GM12878 (cell line): Measurements from ENCODE around the gene SARS2. TPM values are rescaled to one million over a fixed set of nuclear protein-coding genes. Genes with fewer than 3 reads are reported as not detected.

Experiments
- ATAC-seq: fragments of 200-7000 bp; cut with Tn5 transposase; 3 replicates; pipeline ENCODE4 v1.9.1; 2020; ENCODE audit warnings: mild to moderate bottlenecking, moderate library complexity
- BruUV-seq: library from RNA; stranded (reverse); fragments of 400-500 nt; replicated peaks from 2 replicates; lab custom pipeline; 2021; lab: Mats Ljungman, UMichigan
- CTCF ChIA-PET: fragments of 300-600 bp; sonication (Branson Sonifier 250); formaldehyde crosslinking; extraction: SDS; loops from one replicate; lab custom pipeline; 2021; ENCODE audit warnings: inconsistent platforms; lab: Yijun Ruan, JAX
- POLR2A ChIA-PET: fragments of 350-600 bp; formaldehyde crosslinking; extraction: SDS; loops from one replicate; lab custom pipeline; 2021; ENCODE audit warnings: inconsistent platforms; lab: Charles Lee
- RAD21 ChIA-PET: fragments of 300-600 bp; sonication (Branson Sonifier 250); formaldehyde crosslinking; loops from one replicate; lab custom pipeline; 2023; ENCODE audit warnings: antibody characterized with exemption; ENCODE audit not compliant: unreplicated experiment; lab: Charles Lee
- SMC1A ChIA-PET: fragments of 300-600 bp; sonication (Branson Sonifier 250); formaldehyde crosslinking; loops from one replicate; lab custom pipeline; 2023; ENCODE audit not compliant: unreplicated experiment, uncharacterized antibody; lab: Charles Lee
- DNase-seq: peaks from one replicate; pipeline ENCODE4 v3.0.0-alpha.2; 2011; ENCODE audit warnings: low read depth, low spot score
- FAIRE-seq: peaks from 3 replicates; lab custom pipeline; 2011; peaks lifted over from hg19 to GRCh38; lab: Jason Lieb, UNC
- H2AFZ ChIP-seq: 2 replicates; pipeline ENCODE4 v1.6.0; 2011; ENCODE audit warnings: low read depth, low read length, control low read depth; ENCODE audit not compliant: control insufficient read depth
- H3K27ac ChIP-seq: 2 replicates; pipeline ENCODE4 v1.5.1; 2011; ENCODE audit warnings: control low read depth; ENCODE audit not compliant: control insufficient read depth, insufficient read depth
- H3K27me3 ChIP-seq, 2 experiments: replicated peaks in 1 of 2; 2 replicates each; pipeline versions ENCODE4 v1.6.0 to v1.6.1; 2011; ENCODE audit warnings: low read length in 1 of 2; ENCODE audit not compliant: control insufficient read depth in 2 of 2, insufficient read depth in 2 of 2
- H3K36me3 ChIP-seq, 2 experiments: 2 replicates each; pipeline ENCODE4 v1.5.1; 2011; ENCODE audit warnings: low read length in 1 of 2; ENCODE audit not compliant: control insufficient read depth in 2 of 2, insufficient read depth in 2 of 2
- H3K4me1 ChIP-seq: 2 replicates; pipeline ENCODE4 v1.6.1; 2011; ENCODE audit warnings: mild to moderate bottlenecking, low read length, moderate library complexity, mixed read lengths; ENCODE audit not compliant: control insufficient read depth, insufficient read depth
- H3K4me2 ChIP-seq: 2 replicates; pipeline ENCODE4 v1.6.0; 2011; ENCODE audit warnings: control low read depth; ENCODE audit not compliant: control insufficient read depth, insufficient read depth
- H3K4me3 ChIP-seq: fragments of 200-600 bp; sonication (generic); 2 replicates; pipeline ENCODE4 v1.5.1; 2016
- H3K79me2 ChIP-seq: 2 replicates; pipeline ENCODE4 v1.6.0; 2011; ENCODE audit warnings: low read length; ENCODE audit not compliant: control insufficient read depth, insufficient read depth
- H3K9ac ChIP-seq: 2 replicates; pipeline ENCODE4 v1.8.0; 2011; ENCODE audit warnings: low read length, control low read depth, mixed read lengths; ENCODE audit not compliant: control insufficient read depth, insufficient read depth
- H3K9me3 ChIP-seq: replicated peaks from 3 replicates; pipeline ENCODE4 v1.5.1; 2011; ENCODE audit warnings: mild to moderate bottlenecking, low read length; ENCODE audit not compliant: control insufficient read depth, insufficient read depth
- H4K20me1 ChIP-seq: 2 replicates; pipeline ENCODE4 v1.6.0; 2011; ENCODE audit not compliant: control insufficient read depth, insufficient read depth
- BCL11A ChIP-seq: IDR thresholded peaks from 2 replicates; pipeline ENCODE4 v1.6.1; 2011; ENCODE audit warnings: low read depth, low read length
- WGBS: methylation state at CpG from one replicate; pipeline ENCODE4 v1.1.6; 2016; ENCODE audit warnings: low lambda C conversion rate; ENCODE audit not compliant: insufficient replicate concordance, insufficient coverage; ENCODE audit errors: missing lambda C conversion rate; 5-methylcytosine and 5-hydroxymethylcytosine counted together
- in situ Hi-C: fragments of 300-500 bp; cut with MboI; formaldehyde crosslinking; loops from 9 replicates; pipeline ENCODE4 v1.14.3; 2018; ENCODE audit warnings: mixed read lengths
- intact Hi-C: fragments of 100-400 bp; cut with micrococcal nuclease; formaldehyde crosslinking; loops from one replicate; pipeline ENCODE4 v1.14.2; 2022; ENCODE audit not compliant: unreplicated experiment
- polyA plus RNA-seq, 11 experiments: library from polyadenylated mRNA; depleted of rRNA in 4 of 11; unstranded in 6 of 11; stranded (reverse) in 5 of 11; fragments of >200 nt; fragmentation: Nextera tagmentation in 4 of 11; fragmentation: Illumina TruSeq in 1 of 11; extraction: Ambion mirVana in 4 of 11; extraction: Trizol in 1 of 11; gene quantifications; 1 replicate in 1 of 11; 2 replicates in 10 of 11; pipeline versions ENCODE4 v1.2.1 to v1.2.3, GENCODE V29; 2011 to 2016; ENCODE audit warnings: inconsistent platforms in 2 of 11, missing spikeins in 2 of 11, low read depth in 1 of 11
- total RNA-seq, 4 experiments: library from RNA; depleted of rRNA in 3 of 4; stranded (reverse); fragments of >200 nt in 3 of 4; fragmentation: Illumina TruSeq in 1 of 4; extraction: Trizol in 1 of 4; gene quantifications; 2 replicates each; pipeline versions ENCODE4 v1.2.1 to v1.2.3, GENCODE V29; 2013 to 2021
- TF ChIP-seq, protein P1 (sequence below): IDR thresholded peaks from 2 replicates; pipeline ENCODE4 v1.6.1; 2012; ENCODE audit warnings: mild to moderate bottlenecking, low read depth, low read length
- TF ChIP-seq, protein P2 (sequence below): fragments of 450-650 bp; conservative IDR thresholded peaks from 2 replicates; pipeline ENCODE4 v1.6.1; 2017; ENCODE audit warnings: mild to moderate bottlenecking, moderate library complexity

The SARS2 gene
- total and polyA plus RNA-seq, 10 of the 15 experiments (the other 5 are each of a cell fraction or from before 2014, with no cell fraction given): 2.6 to 50.3 (median 27.5) TPM

DNA sequence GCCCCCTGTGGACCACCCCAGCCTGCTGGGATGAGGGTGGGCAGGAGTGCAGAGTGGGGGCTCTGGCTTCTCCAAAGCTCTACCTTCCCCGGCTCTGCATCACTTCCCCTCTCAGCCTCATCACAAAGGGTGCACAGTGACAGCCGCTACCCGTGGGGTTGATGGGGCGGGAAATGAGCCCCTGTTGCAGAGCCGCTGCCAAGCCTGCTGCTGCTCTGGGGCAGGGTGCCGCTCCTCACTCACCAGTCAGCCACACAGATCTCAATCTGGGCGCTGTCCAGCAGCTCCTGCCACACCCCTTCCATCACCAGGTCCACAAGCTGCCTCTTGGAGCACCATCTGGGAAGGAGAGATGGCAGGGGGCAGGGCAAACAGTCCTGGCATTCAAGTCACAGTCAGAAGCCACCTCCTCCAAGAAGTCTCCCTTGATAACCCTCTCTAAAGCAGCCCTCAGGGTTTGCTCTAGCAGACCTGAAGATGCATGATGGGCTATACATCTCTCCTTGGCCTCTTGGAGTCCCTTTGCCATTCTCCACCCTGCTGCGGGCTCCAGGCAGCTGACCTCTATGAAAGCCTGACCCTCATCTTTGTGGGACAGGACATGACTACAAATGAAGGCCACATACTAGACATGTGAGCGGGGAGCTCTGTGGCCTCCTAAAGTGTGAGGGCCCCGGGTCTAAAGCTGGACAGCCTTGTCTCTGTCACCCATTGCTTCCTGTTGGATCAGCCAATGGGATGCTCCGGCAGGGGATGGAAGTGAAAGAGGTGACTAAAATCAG lies 15.9 kb upstream of the SARS2 start:
- POLR2A ChIA-PET: no interaction called here
- SMC1A ChIA-PET: no interaction called here
- Histone ChIP-seq H3K9me3 (no peaks in the 10 kb centered on the region; the same call in 2 of the 3 replicates), H3K9ac (no peak overlapping the region), H3K4me1 (no peaks in the 10 kb centered on the region), H2AFZ (no peak overlapping the region), H3K27ac (no peak overlapping the region), H3K79me2 (no peaks in the 10 kb centered on the region), H4K20me1 (no peaks in the 10 kb centered on the region), H3K4me2 (no peak overlapping the region), H3K36me3 (no peaks in the 10 kb centered on the region), H3K27me3 (no peaks in the 10 kb centered on the region; a peak in 1 of 4 replicates), H3K4me3 (no peak overlapping the region)
- intact Hi-C loops: no loop called here
- ATAC-seq (no peak), FAIRE-seq (no peak), DNase-seq (no peak)
- in situ Hi-C loops: no loop called here
- CTCF ChIA-PET: interaction anchor here (1.7 kb wide), 1 partner anchor 16 kb away, joined by 6 read pairs; the partner anchor contains the start of genes MRPS12 and SARS2
- RAD21 ChIA-PET: interaction anchor here (0.5 kb wide), 1 partner anchor 171 kb away, joined by 3 read pairs; no protein-coding TSS in a partner anchor
- no TSS peak for BruUV-seq
- TF ChIP-seq, protein P1, sequence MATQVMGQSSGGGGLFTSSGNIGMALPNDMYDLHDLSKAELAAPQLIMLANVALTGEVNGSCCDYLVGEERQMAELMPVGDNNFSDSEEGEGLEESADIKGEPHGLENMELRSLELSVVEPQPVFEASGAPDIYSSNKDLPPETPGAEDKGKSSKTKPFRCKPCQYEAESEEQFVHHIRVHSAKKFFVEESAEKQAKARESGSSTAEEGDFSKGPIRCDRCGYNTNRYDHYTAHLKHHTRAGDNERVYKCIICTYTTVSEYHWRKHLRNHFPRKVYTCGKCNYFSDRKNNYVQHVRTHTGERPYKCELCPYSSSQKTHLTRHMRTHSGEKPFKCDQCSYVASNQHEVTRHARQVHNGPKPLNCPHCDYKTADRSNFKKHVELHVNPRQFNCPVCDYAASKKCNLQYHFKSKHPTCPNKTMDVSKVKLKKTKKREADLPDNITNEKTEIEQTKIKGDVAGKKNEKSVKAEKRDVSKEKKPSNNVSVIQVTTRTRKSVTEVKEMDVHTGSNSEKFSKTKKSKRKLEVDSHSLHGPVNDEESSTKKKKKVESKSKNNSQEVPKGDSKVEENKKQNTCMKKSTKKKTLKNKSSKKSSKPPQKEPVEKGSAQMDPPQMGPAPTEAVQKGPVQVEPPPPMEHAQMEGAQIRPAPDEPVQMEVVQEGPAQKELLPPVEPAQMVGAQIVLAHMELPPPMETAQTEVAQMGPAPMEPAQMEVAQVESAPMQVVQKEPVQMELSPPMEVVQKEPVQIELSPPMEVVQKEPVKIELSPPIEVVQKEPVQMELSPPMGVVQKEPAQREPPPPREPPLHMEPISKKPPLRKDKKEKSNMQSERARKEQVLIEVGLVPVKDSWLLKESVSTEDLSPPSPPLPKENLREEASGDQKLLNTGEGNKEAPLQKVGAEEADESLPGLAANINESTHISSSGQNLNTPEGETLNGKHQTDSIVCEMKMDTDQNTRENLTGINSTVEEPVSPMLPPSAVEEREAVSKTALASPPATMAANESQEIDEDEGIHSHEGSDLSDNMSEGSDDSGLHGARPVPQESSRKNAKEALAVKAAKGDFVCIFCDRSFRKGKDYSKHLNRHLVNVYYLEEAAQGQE: peak; percentile 57; the same call in 1 of the 2 replicates
- TF ChIP-seq BCL11A: no peak
- TF ChIP-seq, protein P2, sequence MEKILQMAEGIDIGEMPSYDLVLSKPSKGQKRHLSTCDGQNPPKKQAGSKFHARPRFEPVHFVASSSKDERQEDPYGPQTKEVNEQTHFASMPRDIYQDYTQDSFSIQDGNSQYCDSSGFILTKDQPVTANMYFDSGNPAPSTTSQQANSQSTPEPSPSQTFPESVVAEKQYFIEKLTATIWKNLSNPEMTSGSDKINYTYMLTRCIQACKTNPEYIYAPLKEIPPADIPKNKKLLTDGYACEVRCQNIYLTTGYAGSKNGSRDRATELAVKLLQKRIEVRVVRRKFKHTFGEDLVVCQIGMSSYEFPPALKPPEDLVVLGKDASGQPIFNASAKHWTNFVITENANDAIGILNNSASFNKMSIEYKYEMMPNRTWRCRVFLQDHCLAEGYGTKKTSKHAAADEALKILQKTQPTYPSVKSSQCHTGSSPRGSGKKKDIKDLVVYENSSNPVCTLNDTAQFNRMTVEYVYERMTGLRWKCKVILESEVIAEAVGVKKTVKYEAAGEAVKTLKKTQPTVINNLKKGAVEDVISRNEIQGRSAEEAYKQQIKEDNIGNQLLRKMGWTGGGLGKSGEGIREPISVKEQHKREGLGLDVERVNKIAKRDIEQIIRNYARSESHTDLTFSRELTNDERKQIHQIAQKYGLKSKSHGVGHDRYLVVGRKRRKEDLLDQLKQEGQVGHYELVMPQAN: no peak
- TF ChIP-seq, all 136 proteins: peak for 1
- WGBS: 56% methylated on average over 11 of the region's 11 CpGs
